OCI-LY1 (cell line): ENCODE measurements around the gene CD46.

Source experiments
- CTCF ChIP-seq: fragments of 200-600 bp; sonication (generic), shearing (Covaris generic); IDR thresholded peaks from 2 replicates; pipeline ENCODE4 v1.5.1; 2017; ENCODE audit warnings: mild to moderate bottlenecking, antibody characterized with exemption, low read length, moderate library complexity, mixed read lengths
- EZH2 ChIP-seq: fragments of 200-600 bp; sonication (generic), shearing (Covaris generic); IDR thresholded peaks from 2 replicates; pipeline ENCODE4 v1.8.0; 2017; ENCODE audit warnings: borderline replicate concordance, mixed run types, mild to moderate bottlenecking, antibody characterized with exemption, low read length, moderate library complexity, mixed read lengths

GRCh38 chr1:207813946-207814345 is 62.1 kb downstream of the CD46 start:
- no peak for TF ChIP-seq CTCF
- TF ChIP-seq EZH2, result no peak
